K562 (cell line): ENCODE data around the gene OR11L1. TPM values are rescaled to one million over a fixed set of nuclear protein-coding genes. Genes with fewer than 3 reads are reported as not detected.

Experiments
- FOXK1 ChIP-seq: sonication (generic); formaldehyde crosslinking; IDR thresholded peaks from 2 replicates; pipeline ENCODE4 v1.8.0; 2022; ENCODE audit warnings: missing genetic modification reagents, mild to moderate bottlenecking, borderline replicate concordance
- FOXP1 ChIP-seq: sonication (generic); formaldehyde crosslinking; IDR thresholded peaks from 2 replicates; pipeline ENCODE4 v1.8.0; 2022; ENCODE audit warnings: mild to moderate bottlenecking, missing genetic modification reagents
- HDAC3 ChIP-seq: fragments of 450-650 bp; IDR thresholded peaks from 2 replicates; pipeline ENCODE4 v1.6.1; 2018; ENCODE audit warnings: borderline replicate concordance, mild to moderate bottlenecking, moderate library complexity; ENCODE audit not compliant: partially characterized antibody
- SMAD4 ChIP-seq: fragments of 250-450 bp; sonication (Bioruptor Pico); conservative IDR thresholded peaks from 2 replicates; pipeline ENCODE4 v1.8.0; 2021; ENCODE audit warnings: inconsistent platforms, mild to moderate bottlenecking, moderate library complexity
- SRF ChIP-seq, 2 experiments: fragments of 250-450, 450-650 bp in 1 of 2; sonication (Bioruptor Pico) in 1 of 2; sonication (generic) in 1 of 2; formaldehyde crosslinking; IDR thresholded peaks; 2 replicates each; pipeline versions ENCODE4 v1.5.0 to v1.5.1; 2020 to 2022; ENCODE audit warnings: mild to moderate bottlenecking in 1 of 2, missing genetic modification reagents in 1 of 2
- SRSF3 ChIP-seq: fragments of 200-400 bp; formaldehyde crosslinking; IDR thresholded peaks from 2 replicates; pipeline ENCODE4 v1.6.1; 2016; ENCODE audit warnings: mild to moderate bottlenecking, low read length, moderate library complexity; ENCODE audit not compliant: insufficient read depth
- YY1 ChIP-seq, 3 experiments: IDR thresholded peaks; 2 replicates each; pipeline ENCODE4 v1.6.1; 2011; ENCODE audit warnings: low read length in 2 of 3, mild to moderate bottlenecking in 2 of 3, moderate library complexity in 2 of 3, borderline replicate concordance in 1 of 3, control low read depth in 1 of 3, low read depth in 1 of 3; ENCODE audit not compliant: insufficient read depth in 3 of 3, insufficient replicate concordance in 2 of 3, control insufficient read depth in 1 of 3, insufficient read length in 1 of 3; ENCODE audit errors: extremely low read depth in 1 of 3
- ZBTB40 ChIP-seq, 2 experiments: fragments of 450-650 bp in 1 of 2; sonication (generic) in 1 of 2; formaldehyde crosslinking in 1 of 2; IDR thresholded peaks; 2 replicates each; pipeline versions ENCODE4 v1.7.1 to v1.9.0; 2016 to 2022; ENCODE audit warnings: inconsistent platforms in 1 of 2, mild to moderate bottlenecking in 1 of 2, missing genetic modification reagents in 1 of 2
- ZNF232 ChIP-seq: sonication (generic); formaldehyde crosslinking; IDR thresholded peaks from 2 replicates; pipeline ENCODE4 v1.8.0; 2022; ENCODE audit warnings: mild to moderate bottlenecking, missing genetic modification reagents
- ZNF408 ChIP-seq: fragments of 250-450 bp; sonication (Bioruptor Pico); IDR thresholded peaks from 2 replicates; pipeline ENCODE4 v1.4.0; 2020; ENCODE audit warnings: low read depth, mild to moderate bottlenecking, moderate library complexity
- ZNF609 ChIP-seq: sonication (generic); formaldehyde crosslinking; IDR thresholded peaks from 2 replicates; pipeline ENCODE4 v1.8.1; 2023; ENCODE audit warnings: missing genetic modification reagents, mild to moderate bottlenecking, borderline replicate concordance
- polyA plus RNA-seq, 8 experiments: library from polyadenylated mRNA; depleted of rRNA in 4 of 8; stranded (reverse) in 5 of 8; unstranded in 3 of 8; fragments of >200 nt; fragmentation: Nextera tagmentation in 2 of 8; fragmentation: Illumina TruSeq in 1 of 8; extraction: Ambion mirVana in 2 of 8; extraction: Trizol in 1 of 8; gene quantifications; 2 replicates each; pipeline versions ENCODE4 v1.2.1 to v1.2.3, GENCODE V29; 2011 to 2014; ENCODE audit warnings: inconsistent platforms in 1 of 8, missing spikeins in 1 of 8
- total RNA-seq, 7 experiments: library from RNA; depleted of rRNA in 6 of 7; stranded (reverse); fragments of >200 nt in 6 of 7; fragmentation: Illumina TruSeq in 2 of 7; extraction: Trizol in 2 of 7; gene quantifications; 2 replicates each; pipeline versions ENCODE4 v1.2.1 to v1.2.3, GENCODE V29; 2011 to 2021; ENCODE audit warnings: low replicate concordance in 1 of 7

The OR11L1 gene
- total and polyA plus RNA-seq, 9 of the 15 experiments (the other 6 are each of a cell fraction or from before 2014, with no cell fraction given) = not detected

DNA sequence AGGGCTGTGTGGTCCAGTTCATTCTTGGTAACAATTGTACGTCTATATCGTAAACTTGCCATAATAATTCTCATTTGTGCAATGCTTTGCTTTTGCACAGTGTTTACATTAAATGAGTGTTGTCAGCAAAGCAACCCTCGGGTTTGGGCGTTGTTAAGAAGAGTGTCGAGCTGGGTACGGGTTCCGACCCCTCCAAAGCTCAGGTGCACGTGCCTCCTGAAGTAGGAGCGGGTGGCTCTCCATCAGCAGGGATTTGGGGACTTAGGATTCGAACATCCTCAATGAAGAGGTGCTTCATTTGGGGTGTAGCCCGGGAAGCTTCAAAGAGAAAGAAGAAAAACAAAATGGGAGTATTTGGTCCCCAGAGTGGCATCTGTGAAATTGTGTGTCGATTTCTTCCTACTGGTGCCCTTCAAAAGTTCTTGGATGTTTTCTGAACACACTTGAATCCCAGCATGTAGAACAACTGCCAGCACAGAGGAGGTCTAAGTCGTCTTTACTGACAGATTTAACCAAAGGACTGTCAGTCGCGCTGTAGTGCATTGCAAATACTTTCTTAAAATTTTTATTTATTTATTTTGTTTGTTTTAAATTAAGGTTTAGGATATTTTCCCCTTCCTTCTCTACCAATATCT is 16.4 kb upstream of the OR11L1 start (continued):
- 0 out of 2 replicates have a peak, but pooled peaks have one; percentile 11 for TF ChIP-seq ZBTB40 (IDR thresholded peaks at IDR 0.05)
- no peak for TF ChIP-seq ZBTB40 (CRISPR knock-in tag; IDR thresholded peaks at IDR 0.05)
- TF ChIP-seq ZNF232 (CRISPR knock-in tag) = no peak
- TF ChIP-seq SRSF3 = no peak
- no peak for TF ChIP-seq SRF (CRISPR knock-in tag; IDR thresholded peaks at IDR 0.05)
- peak in 1 of 3 experiments; percentile 41 for TF ChIP-seq YY1 (IDR thresholded peaks at IDR 0.05; ENCODE audit: borderline replicate concordance in 1 of 3, control insufficient read depth in 1 of 3, extremely low read depth in 1 of 3, insufficient read depth in 3 of 3, insufficient read length in 1 of 3, insufficient replicate concordance in 2 of 3, low read depth in 1 of 3, low read length in 2 of 3)
- TF ChIP-seq ZNF609 = no peak
- TF ChIP-seq ZNF408 (CRISPR knock-in tag) = no peak
- no peak for TF ChIP-seq HDAC3
- no peak for TF ChIP-seq SMAD4 (CRISPR knock-in tag)
- TF ChIP-seq FOXK1 = no peak
- TF ChIP-seq FOXP1 = no peak
